ENCODE measurements around the gene CLSTN2. TPM values are rescaled to one million over a fixed set of nuclear protein-coding genes. Genes with fewer than 3 reads are reported as not detected.

CLSTN2 gene
- total RNA-seq, 1 donor, result not detected

GRCh38 chr3:139969386-139969785 is 34.4 kb downstream of the CLSTN2 start:
- H3K4me1 ChIP-seq (ENCODE audit: insufficient read depth, low read length), result no peaks in the 10 kb centered on the region
- H3K4me3 ChIP-seq (ENCODE audit: low read length), result no peak overlapping the region
- H3K27me3 ChIP-seq (ENCODE audit: insufficient read depth, low read length), result no peaks in the 10 kb centered on the region
- no peaks in the 10 kb centered on the region for H3K9me3 ChIP-seq (ENCODE audit: low read depth, low read length)

GRCh38 chr3:139970526-139970925 is 35.5 kb downstream of the CLSTN2 start:
- Histone ChIP-seq H3K4me1 (ENCODE audit: insufficient read depth, low read length) (no peaks in the 10 kb centered on the region), H3K4me3 (ENCODE audit: low read length) (no peak overlapping the region), H3K27me3 (ENCODE audit: insufficient read depth, low read length) (no peaks in the 10 kb centered on the region), H3K9me3 (ENCODE audit: low read depth, low read length) (no peaks in the 10 kb centered on the region)

- no peaks in the 10 kb centered on the region for H3K4me1 ChIP-seq (ENCODE audit: insufficient read depth, low read length)
- H3K9me3 ChIP-seq (ENCODE audit: low read depth, low read length), result no peaks in the 10 kb centered on the region
- no peak overlapping the region for H3K4me3 ChIP-seq (ENCODE audit: low read length)
- no peaks in the 10 kb centered on the region for H3K27me3 ChIP-seq (ENCODE audit: insufficient read depth, low read length)
These were observed 39.9 kb downstream of the CLSTN2 start for GRCh38 chr3:139974809-139975425.

- H3K27me3 ChIP-seq (ENCODE audit: insufficient read depth, low read length), result no peaks in the 10 kb centered on the region
- no peak overlapping the region for H3K4me3 ChIP-seq (ENCODE audit: low read length)
- H3K4me1 ChIP-seq (ENCODE audit: insufficient read depth, low read length), result no peaks in the 10 kb centered on the region
- H3K9me3 ChIP-seq (ENCODE audit: low read depth, low read length), result no peaks in the 10 kb centered on the region
These were observed 40.8 kb downstream of the CLSTN2 start for GRCh38 chr3:139975594-139976365.

- Histone ChIP-seq H3K27me3 (ENCODE audit: insufficient read depth, low read length) (peaks cover 2% of the 10 kb centered on the region), H3K4me3 (ENCODE audit: low read length) (no peak overlapping the region), H3K9me3 (ENCODE audit: low read depth, low read length) (no peaks in the 10 kb centered on the region), H3K4me1 (ENCODE audit: insufficient read depth, low read length) (no peaks in the 10 kb centered on the region)
These were observed 44.0 kb downstream of the CLSTN2 start for GRCh38 chr3:139978966-139979365.

- Histone ChIP-seq H3K4me3 (ENCODE audit: low read length) (no peak overlapping the region), H3K27me3 (ENCODE audit: insufficient read depth, low read length) (peaks cover 5% of the 10 kb centered on the region), H3K9me3 (ENCODE audit: low read depth, low read length) (no peaks in the 10 kb centered on the region), H3K4me1 (ENCODE audit: insufficient read depth, low read length) (no peaks in the 10 kb centered on the region)
These were observed 45.0 kb downstream of the CLSTN2 start for GRCh38 chr3:139979991-139980390.

GRCh38 chr3:139982404-139982803 is 47.4 kb downstream of the CLSTN2 start:
- Histone ChIP-seq H3K27me3 (ENCODE audit: insufficient read depth, low read length) (peaks cover 5% of the 10 kb centered on the region), H3K4me1 (ENCODE audit: insufficient read depth, low read length) (no peaks in the 10 kb centered on the region), H3K4me3 (ENCODE audit: low read length) (no peak overlapping the region), H3K9me3 (ENCODE audit: low read depth, low read length) (no peaks in the 10 kb centered on the region)

GRCh38 chr3:139985576-139985975 is 50.6 kb downstream of the CLSTN2 start:
- peaks cover 5% of the 10 kb centered on the region for H3K27me3 ChIP-seq (ENCODE audit: insufficient read depth, low read length)
- no peak overlapping the region for H3K4me3 ChIP-seq (ENCODE audit: low read length)
- H3K4me1 ChIP-seq (ENCODE audit: insufficient read depth, low read length), result no peaks in the 10 kb centered on the region
- no peaks in the 10 kb centered on the region for H3K9me3 ChIP-seq (ENCODE audit: low read depth, low read length)

GRCh38 chr3:139987908-139988307 is 52.9 kb downstream of the CLSTN2 start:
- Histone ChIP-seq H3K4me3 (ENCODE audit: low read length) (no peak overlapping the region), H3K4me1 (ENCODE audit: insufficient read depth, low read length) (no peaks in the 10 kb centered on the region), H3K9me3 (ENCODE audit: low read depth, low read length) (no peaks in the 10 kb centered on the region), H3K27me3 (ENCODE audit: insufficient read depth, low read length) (peaks cover 3% of the 10 kb centered on the region)

- no peaks in the 10 kb centered on the region for H3K4me1 ChIP-seq (ENCODE audit: insufficient read depth, low read length)
- H3K9me3 ChIP-seq (ENCODE audit: low read depth, low read length), result no peaks in the 10 kb centered on the region
- no peak overlapping the region for H3K4me3 ChIP-seq (ENCODE audit: low read length)
- H3K27me3 ChIP-seq (ENCODE audit: insufficient read depth, low read length), result peaks cover 3% of the 10 kb centered on the region
These were observed 53.6 kb downstream of the CLSTN2 start for GRCh38 chr3:139988472-139989156.

- H3K27me3 ChIP-seq (ENCODE audit: insufficient read depth, low read length), result no peaks in the 10 kb centered on the region
- no peak overlapping the region for H3K4me3 ChIP-seq (ENCODE audit: low read length)
- no peaks in the 10 kb centered on the region for H3K9me3 ChIP-seq (ENCODE audit: low read depth, low read length)
- no peaks in the 10 kb centered on the region for H3K4me1 ChIP-seq (ENCODE audit: insufficient read depth, low read length)
These were observed 59.9 kb downstream of the CLSTN2 start for GRCh38 chr3:139994891-139995290.

- H3K27me3 ChIP-seq (ENCODE audit: insufficient read depth, low read length), result no peaks in the 10 kb centered on the region
- H3K4me3 ChIP-seq (ENCODE audit: low read length), result no peak overlapping the region
- no peaks in the 10 kb centered on the region for H3K9me3 ChIP-seq (ENCODE audit: low read depth, low read length)
- H3K4me1 ChIP-seq (ENCODE audit: insufficient read depth, low read length), result no peaks in the 10 kb centered on the region
These were observed 69.3 kb downstream of the CLSTN2 start for GRCh38 chr3:140004271-140004670.

- no peaks in the 10 kb centered on the region for H3K9me3 ChIP-seq (ENCODE audit: low read depth, low read length)
- H3K4me3 ChIP-seq (ENCODE audit: low read length), result no peak overlapping the region
- no peaks in the 10 kb centered on the region for H3K27me3 ChIP-seq (ENCODE audit: insufficient read depth, low read length)
- H3K4me1 ChIP-seq (ENCODE audit: insufficient read depth, low read length), result no peaks in the 10 kb centered on the region
These were observed 71.3 kb downstream of the CLSTN2 start for GRCh38 chr3:140006331-140006730.

GRCh38 chr3:140007081-140007480 is 72.1 kb downstream of the CLSTN2 start:
- Histone ChIP-seq H3K4me3 (ENCODE audit: low read length) (no peak overlapping the region), H3K27me3 (ENCODE audit: insufficient read depth, low read length) (no peaks in the 10 kb centered on the region), H3K9me3 (ENCODE audit: low read depth, low read length) (no peaks in the 10 kb centered on the region), H3K4me1 (ENCODE audit: insufficient read depth, low read length) (no peaks in the 10 kb centered on the region)
